ENCODE measurements around the gene FARP1. TPM values are rescaled to one million over a fixed set of nuclear protein-coding genes. Genes with fewer than 3 reads are reported as not detected.

Gene FARP1
- total and polyA plus RNA-seq, 2 of the 13 experiments (the other 11 are each of a cell fraction or from before 2014, with no cell fraction given): 70.6 to 126 TPM

DNA sequence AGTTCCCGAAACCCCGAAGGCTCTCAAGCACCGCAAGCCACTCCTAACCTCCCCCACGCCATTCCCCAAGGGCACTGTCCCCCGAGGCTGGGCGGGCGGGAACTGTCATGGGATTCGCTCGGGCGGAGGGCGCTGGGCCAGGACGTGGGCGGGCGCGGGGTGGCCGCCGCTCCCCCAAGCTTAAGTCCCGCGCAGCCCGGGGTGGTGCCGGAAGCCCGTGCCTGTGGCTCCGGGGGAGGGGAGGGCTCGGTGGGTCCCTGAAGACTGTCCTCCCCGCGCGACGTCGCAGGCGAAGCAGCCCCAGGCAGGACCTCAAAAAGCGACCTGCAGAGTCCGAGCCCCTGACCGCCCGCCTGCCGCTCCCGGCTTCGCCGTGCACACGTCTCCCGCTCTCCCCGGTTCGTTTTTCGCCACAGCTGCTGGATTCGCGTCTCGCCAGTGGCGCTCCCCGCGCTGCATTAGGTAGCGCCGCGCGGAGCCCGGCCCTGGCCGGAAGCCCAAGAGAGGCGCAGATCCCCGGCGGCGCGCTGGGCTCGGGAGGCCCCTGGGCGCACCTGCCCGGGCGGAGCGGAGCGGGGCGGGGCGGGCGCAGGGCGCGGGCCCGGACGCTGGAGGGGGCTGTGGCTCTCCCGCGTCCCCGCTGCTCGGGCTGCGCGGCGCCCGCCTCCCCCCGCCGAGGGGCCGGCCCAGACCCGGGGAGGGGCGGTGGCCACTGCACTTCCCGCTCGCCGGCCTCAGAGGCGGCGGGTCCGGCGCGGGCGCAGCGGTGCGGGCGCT, at the start of gene FARP1 (continued):
- TF ChIP-seq, protein P1, sequence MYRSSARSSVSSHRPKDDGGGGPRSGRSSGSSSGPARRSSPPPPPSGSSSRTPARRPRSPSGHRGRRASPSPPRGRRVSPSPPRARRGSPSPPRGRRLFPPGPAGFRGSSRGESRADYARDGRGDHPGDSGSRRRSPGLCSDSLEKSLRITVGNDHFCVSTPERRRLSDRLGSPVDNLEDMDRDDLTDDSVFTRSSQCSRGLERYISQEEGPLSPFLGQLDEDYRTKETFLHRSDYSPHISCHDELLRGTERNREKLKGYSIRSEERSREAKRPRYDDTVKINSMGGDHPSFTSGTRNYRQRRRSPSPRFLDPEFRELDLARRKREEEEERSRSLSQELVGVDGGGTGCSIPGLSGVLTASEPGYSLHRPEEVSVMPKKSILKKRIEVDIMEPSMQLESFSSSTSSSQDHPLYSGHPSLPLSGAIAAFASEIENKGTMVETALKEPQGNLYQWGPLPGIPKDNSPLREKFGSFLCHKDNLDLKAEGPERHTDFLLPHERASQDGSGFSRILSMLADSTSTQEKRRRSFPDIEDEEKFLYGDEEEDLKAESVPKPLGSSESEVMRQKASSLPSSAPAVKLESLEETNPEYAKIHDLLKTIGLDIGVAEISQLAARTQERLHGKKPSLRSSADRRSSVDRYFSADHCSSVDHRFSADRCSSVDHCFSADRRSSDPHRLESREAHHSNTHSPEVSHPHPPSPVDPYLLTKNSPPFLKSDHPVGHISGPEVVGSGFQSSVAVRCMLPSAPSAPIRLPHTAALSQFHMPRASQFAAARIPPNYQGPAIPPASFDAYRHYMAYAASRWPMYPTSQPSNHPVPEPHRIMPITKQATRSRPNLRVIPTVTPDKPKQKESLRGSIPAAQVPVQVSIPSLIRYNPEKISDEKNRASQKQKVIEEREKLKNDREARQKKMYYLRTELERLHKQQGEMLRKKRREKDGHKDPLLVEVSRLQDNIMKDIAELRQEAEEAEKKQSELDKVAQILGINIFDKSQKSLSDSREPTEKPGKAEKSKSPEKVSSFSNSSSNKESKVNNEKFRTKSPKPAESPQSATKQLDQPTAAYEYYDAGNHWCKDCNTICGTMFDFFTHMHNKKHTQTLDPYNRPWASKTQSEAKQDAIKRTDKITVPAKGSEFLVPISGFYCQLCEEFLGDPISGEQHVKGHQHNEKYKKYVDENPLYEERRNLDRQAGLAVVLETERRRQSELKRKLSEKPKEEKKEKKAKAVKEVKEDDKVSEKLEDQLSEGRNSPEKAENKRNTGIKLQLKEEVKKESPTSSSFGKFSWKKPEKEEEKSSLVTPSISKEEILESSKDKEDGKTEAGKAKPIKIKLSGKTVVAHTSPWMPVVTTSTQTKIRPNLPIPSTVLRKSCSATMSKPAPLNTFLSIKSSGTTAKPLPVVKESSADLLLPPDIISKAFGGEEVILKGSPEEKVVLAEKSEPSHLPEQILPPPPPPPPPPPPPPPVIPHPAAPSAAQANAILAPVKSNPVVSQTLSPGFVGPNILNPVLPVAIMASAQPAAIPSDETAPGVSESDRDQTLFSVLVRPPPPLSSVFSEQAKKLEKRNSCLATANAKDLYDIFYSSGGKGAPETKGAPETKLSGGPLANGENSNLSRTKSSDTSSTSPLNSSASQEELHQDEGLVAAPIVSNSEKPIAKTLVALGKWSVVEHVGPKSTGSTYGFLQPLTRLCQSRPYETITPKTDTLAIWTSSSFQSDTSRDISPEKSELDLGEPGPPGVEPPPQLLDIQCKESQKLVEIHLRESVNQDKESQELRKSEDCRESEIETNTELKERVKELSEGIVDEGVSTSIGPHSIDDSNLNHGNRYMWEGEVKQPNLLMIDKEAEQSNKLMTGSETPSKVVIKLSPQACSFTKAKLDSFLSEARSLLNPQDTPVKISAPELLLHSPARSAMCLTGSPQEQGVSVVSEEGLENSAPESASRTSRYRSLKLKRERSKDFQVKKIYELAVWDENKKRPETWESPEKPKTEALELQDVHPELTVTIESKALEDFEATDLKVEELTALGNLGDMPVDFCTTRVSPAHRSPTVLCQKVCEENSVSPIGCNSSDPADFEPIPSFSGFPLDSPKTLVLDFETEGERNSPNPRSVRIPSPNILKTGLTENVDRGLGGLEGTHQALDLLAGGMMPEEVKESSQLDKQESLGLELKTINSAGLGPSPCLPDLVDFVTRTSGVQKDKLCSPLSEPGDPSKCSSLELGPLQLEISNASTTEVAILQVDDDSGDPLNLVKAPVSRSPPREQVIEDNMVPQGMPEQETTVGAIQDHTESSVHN (CRISPR knock-in tag; IDR thresholded peaks at IDR 0.05): peak; percentile 81; the same call in 1 of the 2 replicates
- TF ChIP-seq FOXC1 (CRISPR knock-in tag; IDR thresholded peaks at IDR 0.05; ENCODE audit: borderline replicate concordance) (peak; percentile 94), BRCA1 (CRISPR knock-in tag; IDR thresholded peaks at IDR 0.05) (no peak; the same call in 1 of the 2 replicates), REPIN1 (CRISPR knock-in tag; IDR thresholded peaks at IDR 0.05; ENCODE audit: borderline replicate concordance, low read depth) (peak; percentile 52; the same call in 1 of the 2 replicates), ZNF746 (CRISPR knock-in tag; IDR thresholded peaks at IDR 0.05) (0 out of 2 replicates have a peak, but pooled peaks have one; percentile 16), MED13 (CRISPR knock-in tag; IDR thresholded peaks at IDR 0.05) (peak; percentile 65; the same call in 1 of the 2 replicates), FOXK2 (IDR thresholded peaks at IDR 0.05) (no peak)
- TF ChIP-seq, protein P2, sequence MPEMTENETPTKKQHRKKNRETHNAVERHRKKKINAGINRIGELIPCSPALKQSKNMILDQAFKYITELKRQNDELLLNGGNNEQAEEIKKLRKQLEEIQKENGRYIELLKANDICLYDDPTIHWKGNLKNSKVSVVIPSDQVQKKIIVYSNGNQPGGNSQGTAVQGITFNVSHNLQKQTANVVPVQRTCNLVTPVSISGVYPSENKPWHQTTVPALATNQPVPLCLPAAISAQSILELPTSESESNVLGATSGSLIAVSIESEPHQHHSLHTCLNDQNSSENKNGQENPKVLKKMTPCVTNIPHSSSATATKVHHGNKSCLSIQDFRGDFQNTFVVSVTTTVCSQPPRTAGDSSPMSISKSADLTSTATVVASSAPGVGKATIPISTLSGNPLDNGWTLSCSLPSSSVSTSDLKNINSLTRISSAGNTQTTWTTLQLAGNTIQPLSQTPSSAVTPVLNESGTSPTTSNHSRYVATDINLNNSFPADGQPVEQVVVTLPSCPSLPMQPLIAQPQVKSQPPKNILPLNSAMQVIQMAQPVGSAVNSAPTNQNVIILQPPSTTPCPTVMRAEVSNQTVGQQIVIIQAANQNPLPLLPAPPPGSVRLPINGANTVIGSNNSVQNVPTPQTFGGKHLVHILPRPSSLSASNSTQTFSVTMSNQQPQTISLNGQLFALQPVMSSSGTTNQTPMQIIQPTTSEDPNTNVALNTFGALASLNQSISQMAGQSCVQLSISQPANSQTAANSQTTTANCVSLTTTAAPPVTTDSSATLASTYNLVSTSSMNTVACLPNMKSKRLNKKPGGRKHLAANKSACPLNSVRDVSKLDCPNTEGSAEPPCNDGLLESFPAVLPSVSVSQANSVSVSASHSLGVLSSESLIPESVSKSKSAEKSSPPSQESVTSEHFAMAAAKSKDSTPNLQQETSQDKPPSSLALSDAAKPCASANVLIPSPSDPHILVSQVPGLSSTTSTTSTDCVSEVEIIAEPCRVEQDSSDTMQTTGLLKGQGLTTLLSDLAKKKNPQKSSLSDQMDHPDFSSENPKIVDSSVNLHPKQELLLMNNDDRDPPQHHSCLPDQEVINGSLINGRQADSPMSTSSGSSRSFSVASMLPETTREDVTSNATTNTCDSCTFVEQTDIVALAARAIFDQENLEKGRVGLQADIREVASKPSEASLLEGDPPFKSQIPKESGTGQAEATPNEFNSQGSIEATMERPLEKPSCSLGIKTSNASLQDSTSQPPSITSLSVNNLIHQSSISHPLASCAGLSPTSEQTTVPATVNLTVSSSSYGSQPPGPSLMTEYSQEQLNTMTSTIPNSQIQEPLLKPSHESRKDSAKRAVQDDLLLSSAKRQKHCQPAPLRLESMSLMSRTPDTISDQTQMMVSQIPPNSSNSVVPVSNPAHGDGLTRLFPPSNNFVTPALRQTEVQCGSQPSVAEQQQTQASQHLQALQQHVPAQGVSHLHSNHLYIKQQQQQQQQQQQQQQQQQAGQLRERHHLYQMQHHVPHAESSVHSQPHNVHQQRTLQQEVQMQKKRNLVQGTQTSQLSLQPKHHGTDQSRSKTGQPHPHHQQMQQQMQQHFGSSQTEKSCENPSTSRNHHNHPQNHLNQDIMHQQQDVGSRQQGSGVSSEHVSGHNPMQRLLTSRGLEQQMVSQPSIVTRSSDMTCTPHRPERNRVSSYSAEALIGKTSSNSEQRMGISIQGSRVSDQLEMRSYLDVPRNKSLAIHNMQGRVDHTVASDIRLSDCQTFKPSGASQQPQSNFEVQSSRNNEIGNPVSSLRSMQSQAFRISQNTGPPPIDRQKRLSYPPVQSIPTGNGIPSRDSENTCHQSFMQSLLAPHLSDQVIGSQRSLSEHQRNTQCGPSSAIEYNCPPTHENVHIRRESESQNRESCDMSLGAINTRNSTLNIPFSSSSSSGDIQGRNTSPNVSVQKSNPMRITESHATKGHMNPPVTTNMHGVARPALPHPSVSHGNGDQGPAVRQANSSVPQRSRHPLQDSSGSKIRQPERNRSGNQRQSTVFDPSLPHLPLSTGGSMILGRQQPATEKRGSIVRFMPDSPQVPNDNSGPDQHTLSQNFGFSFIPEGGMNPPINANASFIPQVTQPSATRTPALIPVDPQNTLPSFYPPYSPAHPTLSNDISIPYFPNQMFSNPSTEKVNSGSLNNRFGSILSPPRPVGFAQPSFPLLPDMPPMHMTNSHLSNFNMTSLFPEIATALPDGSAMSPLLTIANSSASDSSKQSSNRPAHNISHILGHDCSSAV (CRISPR knock-in tag; IDR thresholded peaks at IDR 0.05; ENCODE audit: borderline replicate concordance): no peak
- TF ChIP-seq, protein P3, sequence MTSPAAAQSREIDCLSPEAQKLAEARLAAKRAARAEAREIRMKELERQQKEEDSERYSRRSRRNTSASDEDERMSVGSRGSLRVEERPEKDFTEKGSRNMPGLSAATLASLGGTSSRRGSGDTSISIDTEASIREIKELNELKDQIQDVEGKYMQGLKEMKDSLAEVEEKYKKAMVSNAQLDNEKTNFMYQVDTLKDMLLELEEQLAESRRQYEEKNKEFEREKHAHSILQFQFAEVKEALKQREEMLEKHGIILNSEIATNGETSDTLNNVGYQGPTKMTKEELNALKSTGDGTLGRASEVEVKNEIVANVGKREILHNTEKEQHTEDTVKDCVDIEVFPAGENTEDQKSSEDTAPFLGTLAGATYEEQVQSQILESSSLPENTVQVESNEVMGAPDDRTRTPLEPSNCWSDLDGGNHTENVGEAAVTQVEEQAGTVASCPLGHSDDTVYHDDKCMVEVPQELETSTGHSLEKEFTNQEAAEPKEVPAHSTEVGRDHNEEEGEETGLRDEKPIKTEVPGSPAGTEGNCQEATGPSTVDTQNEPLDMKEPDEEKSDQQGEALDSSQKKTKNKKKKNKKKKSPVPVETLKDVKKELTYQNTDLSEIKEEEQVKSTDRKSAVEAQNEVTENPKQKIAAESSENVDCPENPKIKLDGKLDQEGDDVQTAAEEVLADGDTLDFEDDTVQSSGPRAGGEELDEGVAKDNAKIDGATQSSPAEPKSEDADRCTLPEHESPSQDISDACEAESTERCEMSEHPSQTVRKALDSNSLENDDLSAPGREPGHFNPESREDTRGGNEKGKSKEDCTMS (CRISPR knock-in tag; conservative IDR thresholded peaks at IDR 0.05): no peak

Data from HepG2 (cell line).